Neural progenitor cell (in vitro differentiated cells): Measurements from ENCODE around the gene IL17RE.

Source experiments
- EZH2 ChIP-seq: fragments of 200-600 bp; sonication (generic); IDR thresholded peaks from 2 replicates; pipeline ENCODE4 v1.6.1; 2017; ENCODE audit warnings: antibody characterized with exemption, mild to moderate bottlenecking, moderate library complexity
- TF ChIP-seq, protein P1 (sequence below): fragments of 200-600 bp; sonication (generic); IDR thresholded peaks from 2 replicates; pipeline ENCODE4 v1.5.1; 2017; ENCODE audit warnings: antibody characterized with exemption, mild to moderate bottlenecking

DNA sequence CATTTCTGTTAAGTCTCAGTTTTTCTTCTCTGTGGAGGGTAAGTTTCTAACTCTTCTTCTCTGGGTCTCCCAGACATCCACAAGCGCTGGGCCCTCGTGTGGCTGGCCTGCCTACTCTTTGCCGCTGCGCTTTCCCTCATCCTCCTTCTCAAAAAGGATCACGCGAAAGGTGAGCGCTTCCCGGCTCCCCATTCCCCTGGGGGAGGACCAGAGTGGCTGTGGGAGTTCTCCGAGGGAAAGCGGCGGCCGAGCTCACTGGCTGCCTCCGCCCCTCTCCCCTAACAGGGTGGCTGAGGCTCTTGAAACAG, 29.8 kb downstream of the IL17RE start:
- TF ChIP-seq EZH2 = no peak
- TF ChIP-seq, protein P1, sequence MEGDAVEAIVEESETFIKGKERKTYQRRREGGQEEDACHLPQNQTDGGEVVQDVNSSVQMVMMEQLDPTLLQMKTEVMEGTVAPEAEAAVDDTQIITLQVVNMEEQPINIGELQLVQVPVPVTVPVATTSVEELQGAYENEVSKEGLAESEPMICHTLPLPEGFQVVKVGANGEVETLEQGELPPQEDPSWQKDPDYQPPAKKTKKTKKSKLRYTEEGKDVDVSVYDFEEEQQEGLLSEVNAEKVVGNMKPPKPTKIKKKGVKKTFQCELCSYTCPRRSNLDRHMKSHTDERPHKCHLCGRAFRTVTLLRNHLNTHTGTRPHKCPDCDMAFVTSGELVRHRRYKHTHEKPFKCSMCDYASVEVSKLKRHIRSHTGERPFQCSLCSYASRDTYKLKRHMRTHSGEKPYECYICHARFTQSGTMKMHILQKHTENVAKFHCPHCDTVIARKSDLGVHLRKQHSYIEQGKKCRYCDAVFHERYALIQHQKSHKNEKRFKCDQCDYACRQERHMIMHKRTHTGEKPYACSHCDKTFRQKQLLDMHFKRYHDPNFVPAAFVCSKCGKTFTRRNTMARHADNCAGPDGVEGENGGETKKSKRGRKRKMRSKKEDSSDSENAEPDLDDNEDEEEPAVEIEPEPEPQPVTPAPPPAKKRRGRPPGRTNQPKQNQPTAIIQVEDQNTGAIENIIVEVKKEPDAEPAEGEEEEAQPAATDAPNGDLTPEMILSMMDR = no peak
